GM12872 (cell line): ENCODE measurements around the gene ADGRG3.

Experiments used
- TF ChIP-seq, protein P1 (sequence below): IDR thresholded peaks from 3 replicates; pipeline ENCODE4 v1.5.1; 2011; ENCODE audit warnings: low read depth, mild to moderate bottlenecking, low read length, moderate library complexity; ENCODE audit not compliant: insufficient read depth

Gene ADGRG3, protein sequence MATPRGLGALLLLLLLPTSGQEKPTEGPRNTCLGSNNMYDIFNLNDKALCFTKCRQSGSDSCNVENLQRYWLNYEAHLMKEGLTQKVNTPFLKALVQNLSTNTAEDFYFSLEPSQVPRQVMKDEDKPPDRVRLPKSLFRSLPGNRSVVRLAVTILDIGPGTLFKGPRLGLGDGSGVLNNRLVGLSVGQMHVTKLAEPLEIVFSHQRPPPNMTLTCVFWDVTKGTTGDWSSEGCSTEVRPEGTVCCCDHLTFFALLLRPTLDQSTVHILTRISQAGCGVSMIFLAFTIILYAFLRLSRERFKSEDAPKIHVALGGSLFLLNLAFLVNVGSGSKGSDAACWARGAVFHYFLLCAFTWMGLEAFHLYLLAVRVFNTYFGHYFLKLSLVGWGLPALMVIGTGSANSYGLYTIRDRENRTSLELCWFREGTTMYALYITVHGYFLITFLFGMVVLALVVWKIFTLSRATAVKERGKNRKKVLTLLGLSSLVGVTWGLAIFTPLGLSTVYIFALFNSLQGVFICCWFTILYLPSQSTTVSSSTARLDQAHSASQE

DNA sequence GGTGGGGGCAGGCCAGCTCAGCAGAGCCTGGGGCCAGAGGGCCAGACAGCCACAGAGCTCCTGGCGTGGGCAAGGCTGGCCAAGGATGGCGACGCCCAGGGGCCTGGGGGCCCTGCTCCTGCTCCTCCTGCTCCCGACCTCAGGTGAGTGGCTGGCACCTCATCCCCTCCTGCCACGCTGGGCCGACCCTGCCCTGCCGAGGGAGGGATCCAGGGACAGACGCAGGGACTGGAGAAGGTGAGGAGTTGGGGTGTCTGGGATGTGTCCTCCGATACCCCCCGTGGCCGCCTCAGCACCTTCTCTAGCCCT is at the start of gene ADGRG3:
TSS of gene ADGRG3 (plus strand) at position 44 of the 309 bp plus-strand sequence. CDS start at position 86, 42 bp downstream.
- TF ChIP-seq, protein P1, sequence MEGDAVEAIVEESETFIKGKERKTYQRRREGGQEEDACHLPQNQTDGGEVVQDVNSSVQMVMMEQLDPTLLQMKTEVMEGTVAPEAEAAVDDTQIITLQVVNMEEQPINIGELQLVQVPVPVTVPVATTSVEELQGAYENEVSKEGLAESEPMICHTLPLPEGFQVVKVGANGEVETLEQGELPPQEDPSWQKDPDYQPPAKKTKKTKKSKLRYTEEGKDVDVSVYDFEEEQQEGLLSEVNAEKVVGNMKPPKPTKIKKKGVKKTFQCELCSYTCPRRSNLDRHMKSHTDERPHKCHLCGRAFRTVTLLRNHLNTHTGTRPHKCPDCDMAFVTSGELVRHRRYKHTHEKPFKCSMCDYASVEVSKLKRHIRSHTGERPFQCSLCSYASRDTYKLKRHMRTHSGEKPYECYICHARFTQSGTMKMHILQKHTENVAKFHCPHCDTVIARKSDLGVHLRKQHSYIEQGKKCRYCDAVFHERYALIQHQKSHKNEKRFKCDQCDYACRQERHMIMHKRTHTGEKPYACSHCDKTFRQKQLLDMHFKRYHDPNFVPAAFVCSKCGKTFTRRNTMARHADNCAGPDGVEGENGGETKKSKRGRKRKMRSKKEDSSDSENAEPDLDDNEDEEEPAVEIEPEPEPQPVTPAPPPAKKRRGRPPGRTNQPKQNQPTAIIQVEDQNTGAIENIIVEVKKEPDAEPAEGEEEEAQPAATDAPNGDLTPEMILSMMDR = no peak

DNA sequence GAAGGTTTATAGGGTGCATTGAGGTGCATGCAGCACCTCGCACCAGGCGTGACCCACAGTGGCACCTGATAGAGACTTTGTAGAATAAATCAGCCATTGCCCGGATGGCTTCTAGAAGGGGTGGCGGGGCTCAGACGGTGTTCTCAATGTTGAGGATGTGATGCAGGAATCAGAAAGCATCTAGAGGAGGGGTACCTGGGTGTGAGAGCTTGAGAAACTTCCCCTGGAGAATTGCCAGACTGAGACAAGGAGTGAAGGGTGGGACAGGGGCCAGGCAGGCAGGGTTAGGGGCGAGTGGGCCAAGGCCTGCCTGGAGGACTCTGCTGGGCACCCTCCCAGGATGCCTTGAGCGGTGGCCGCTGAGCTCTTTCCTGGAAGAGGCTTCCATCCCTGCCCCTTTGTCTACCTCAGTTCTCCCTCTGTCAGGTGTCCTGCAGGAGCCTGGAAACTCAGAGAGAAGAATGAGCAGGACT is 48.9 kb upstream of the ADGRG3 start:
- TF ChIP-seq, protein P1 = no peak

DNA sequence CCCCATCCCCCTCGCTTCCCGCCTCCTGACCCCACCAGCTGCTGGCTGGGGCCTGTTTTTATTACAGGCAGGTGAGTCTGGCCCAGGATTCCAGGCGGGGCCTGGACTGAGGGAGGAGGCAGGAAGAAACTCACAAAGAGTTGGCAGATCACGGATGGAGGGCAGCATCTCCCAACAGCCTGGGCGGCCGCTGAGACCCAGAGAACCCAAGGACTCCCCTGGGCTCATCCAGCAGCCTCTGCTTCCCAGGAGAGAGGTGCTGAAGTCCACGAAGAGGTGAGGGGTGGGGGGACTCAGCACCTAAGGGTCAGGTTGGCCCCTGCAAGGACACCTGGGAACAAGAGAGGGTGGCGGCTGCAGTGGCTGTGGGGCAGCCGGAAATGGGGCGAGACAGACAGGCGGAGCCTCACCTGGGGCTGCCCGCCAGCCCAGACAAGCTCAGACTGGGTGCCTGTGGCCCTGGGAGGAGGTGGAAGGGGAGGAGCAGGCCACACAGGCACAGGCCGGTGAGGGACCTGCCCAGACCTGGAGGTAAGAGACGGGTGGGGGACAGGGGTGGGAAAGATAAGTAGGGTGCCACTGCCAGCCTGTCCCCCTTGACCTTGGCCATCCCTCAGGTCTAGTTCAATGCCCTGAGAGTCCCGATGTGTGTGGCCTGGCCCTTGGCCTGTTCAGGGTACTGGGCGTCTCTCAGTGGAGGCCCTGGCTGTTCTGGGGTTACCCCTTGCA is 48.3 kb upstream of the ADGRG3 start:
- TF ChIP-seq, protein P1 = no peak

DNA sequence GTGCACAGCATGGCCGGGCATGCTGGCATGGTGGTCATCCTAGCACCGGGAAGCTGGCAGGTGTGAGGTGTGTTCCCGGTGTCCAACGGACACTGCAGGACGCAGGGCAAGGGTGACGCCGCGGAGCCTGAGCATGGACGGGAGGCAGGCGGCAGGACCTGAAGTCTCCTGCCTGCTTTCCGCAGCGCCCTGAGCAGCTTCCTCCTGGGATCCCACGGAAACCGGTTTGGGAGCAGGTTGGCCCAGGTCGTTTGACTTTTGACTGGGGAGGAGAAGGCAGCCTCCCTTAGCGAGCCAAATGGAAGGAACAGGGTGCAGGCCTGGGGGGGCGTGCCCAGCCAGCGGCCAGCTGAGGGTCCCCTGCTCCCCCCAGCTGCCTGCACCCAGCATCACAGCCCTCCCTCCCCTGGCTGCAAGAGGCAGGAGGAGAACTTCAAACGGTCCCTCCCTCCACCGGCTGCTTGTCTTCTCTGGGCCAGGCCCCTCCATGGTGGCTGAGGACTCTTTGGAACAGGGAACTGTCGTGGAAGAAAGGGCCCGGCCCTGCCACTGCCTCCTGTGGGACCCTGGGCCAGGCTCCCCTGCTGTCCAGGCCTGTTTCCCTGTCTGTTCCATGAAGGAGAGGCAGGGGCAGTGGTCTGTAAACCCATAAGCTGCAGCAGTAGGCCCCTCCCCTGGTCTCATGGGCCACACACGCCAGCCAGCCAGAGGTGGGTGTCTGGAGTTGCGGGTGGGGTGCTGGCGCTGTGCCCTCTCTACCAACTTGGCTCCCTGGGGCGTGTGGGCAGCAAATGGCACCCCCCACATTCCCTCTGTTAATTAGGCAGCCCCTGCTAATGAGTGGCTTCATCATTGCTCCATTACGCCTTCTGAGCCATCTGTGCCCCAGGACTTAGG is 47.5 kb upstream of the ADGRG3 start:
- TF ChIP-seq, protein P1 = no peak

DNA sequence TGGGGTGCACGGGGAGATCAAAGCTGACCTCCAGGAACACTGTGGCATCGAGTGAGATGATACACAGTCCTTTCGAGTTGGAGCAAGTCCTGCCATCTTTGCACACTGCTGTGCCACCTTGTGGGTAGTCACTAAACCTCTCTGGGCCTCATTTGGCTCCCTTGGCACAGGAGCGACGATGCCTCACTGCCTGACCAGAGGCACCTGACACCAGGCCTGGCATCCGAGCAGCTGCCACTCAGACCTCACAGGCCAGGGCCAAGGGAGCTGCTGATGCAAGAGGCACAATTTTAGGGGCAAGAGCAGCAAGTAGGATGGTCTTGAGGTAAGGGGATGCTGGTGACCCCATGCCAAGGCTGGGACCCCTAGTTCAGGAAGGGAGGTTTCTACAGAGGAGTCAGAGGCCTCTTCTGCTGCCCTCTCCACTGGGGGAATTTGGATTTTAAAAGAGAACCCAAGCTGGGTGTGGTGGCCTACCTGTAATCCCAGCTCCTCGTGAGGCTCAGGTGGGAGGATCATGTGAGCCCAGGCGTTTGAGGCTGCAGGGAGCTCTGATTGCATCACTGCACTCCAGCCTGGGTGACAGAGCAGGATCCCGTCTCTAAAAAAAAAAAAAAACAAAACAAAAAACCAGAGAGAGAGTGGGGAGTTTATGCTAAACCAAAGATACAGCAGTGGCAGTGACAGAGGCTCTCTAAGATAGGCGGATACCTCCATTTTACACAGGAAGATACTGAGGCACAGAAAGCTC is 46.4 kb upstream of the ADGRG3 start:
- TF ChIP-seq, protein P1 = no peak

DNA sequence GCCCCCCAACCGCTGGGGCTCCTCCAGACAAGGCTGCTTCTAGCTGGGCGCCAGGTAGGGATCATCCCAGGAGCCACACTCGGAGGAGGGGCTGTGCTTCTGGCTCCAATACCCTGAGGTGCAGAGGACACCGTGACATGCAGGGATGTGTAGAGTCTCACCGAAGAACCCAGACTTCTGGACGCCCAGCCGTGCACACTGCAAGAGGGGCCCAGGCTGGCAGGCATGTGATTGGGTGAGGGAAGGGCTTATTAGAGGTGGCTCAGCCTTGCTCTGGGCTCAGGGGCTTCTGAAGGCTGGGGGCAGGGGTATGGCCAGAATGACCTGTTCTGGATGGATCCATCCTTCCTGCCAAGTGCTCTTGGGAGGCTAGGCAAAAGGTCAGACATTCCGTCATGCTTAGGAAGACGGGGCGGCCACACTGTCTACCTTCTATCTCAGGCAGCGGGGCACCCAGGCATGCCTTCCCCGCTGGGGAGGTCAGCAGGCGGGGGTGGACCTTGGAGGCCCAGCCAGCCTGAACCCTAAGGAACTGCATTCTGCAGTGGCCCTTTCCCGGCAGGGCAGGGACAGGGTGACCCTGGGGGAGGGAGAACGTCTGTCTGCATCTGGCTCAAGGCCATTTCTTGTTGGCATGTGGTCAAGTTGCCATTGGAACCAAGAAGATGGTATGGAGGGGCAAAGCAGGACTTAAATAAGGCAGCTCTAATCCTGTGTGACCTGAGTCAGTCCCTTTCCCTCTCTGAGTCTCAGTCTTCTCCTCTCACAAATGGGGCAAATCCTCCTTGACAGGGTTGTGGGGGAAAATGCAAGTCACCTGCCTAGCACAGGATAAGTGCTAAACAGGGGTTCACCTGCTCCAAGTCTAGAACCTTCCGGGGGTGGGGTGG is 45.5 kb upstream of the ADGRG3 start:
- TF ChIP-seq, protein P1 = no peak
